ENCODE results near the gene MIPEP.

MIPEP gene

DNA sequence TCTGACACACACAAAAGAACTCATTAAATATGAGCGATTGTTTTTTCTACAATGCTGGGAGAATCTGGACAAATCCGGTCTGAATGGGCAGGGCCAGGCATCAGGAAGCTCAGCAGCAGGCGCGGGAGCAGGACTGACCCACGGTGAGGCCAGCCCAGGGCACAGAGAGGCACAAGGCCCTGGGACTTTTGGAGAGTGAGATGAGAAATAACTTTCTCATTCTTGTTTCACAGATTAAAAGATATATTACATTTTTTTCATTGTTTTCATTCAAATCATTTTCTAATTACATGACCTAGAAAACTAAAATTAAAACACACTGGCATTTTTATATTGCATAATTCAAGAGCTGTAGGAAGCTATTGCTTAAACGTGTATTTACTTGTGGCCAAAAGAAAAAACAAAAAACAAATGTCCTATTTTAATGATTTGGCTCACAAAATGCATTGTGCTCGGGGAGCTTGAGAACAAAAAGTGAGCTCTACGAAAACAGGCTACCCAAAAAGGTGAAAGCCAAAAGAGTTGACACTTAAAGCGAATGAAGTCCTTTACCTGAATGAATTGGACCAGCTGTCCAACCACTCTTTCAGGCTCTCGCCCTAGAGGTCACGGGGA lies 185.8 kb downstream of the MIPEP start:
- DNase-seq: no peak

DNA sequence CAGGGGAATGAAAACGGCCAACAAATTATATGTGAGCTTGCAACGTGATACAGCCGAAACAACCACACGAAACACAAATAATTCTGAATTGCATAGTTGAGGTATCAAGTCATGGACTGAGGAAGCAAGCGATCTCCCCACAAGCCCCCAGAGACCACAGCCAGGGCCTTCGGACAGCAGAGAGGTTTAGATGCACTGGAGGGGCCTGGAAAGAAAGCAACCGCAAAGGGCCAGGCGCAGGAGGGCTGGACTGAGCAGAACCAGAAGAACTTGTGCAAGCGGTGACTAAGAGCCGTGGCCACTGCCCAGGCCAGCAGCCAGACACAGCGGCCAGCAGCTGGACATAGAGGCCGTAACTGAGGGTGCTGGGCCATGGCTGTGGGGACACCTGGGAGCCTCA lies 187.6 kb downstream of the MIPEP start:
- no peak for DNase-seq

DNA sequence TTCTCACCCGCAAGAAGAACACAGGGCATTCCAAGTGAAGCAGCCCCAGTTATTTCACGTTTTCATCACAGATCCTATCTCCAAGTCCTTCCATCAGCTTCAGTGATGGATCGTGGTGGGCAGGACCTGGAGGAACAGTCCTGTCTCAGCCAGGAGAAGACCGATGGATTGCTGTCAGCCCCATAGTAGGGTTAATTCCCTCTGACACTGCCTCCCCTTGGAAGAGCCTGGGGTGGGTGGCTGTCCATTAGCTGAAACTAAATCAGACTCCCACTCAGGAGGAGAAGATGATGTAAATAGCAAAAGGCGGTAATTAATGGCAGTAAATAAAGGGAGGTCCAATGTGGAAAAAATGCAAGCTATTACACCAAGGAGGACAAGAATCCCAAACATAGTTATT lies 188.0 kb downstream of the MIPEP start:
- no peak for DNase-seq

DNA sequence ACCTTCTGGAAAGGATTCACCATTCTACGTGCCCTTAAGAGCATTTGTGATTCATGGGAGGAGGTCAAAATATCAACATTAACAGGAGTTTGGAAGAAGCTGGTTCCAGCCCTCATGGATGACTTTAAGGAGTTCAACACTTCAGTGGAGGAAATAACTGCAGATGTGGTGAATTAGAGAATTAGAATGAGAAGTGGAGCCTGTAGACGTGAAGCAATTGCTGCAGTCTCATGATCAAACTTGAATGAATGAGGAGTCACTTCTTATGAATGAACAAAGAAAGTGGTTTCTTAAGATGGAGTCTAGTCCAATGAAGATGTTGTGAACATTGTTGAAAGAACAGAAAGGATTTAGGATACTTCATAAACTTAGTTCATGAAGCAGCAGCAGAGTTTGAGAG lies 189.9 kb downstream of the MIPEP start:
- DNase-seq: no peak

DNA sequence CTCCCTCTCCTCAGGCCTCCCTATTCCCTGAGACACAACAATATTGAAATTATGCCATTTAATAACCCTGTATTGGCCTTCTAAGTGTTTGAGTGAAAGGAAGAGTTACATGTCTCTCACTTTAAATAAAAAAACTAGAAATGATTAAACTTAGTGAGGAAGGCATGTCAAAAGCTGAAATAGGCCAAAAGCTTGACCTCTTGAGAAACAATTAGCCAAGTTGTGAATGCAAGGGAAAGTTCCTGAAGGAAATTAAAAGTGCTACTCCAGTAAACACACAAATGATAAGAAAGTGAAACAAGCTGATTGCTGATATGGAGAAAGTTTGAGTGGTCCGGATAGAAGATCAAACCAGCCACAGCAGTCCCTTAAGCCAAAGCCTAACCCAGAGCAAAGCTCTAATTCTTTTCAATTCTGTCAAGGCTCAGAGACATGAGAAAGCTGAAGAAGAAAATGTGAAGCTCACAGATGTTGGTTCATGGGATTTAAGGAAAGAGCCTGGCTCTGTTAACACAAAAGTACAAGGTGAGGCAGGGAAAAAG lies 191.4 kb downstream of the MIPEP start:
- no peak for DNase-seq

DNA sequence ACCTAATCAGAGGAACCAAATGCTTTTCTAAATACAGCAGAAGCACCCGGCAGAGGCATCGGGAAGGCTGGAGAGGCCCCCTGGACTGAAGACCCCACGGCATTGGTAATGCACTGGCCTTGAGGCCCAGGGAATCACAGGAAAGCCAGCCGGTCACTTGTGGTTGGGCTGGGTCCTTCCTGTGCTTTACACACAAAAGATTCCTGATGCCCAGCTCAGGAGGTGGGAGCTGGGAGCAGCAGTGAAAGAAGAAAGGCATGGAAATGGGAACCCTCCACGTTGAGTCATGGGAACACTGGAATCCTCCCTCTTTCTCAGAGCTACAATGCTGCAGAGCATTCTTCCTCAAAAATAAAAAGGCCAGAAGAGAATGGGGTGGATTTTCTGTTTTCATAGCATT lies 192.6 kb downstream of the MIPEP start:
- DNase-seq: no peak

DNA sequence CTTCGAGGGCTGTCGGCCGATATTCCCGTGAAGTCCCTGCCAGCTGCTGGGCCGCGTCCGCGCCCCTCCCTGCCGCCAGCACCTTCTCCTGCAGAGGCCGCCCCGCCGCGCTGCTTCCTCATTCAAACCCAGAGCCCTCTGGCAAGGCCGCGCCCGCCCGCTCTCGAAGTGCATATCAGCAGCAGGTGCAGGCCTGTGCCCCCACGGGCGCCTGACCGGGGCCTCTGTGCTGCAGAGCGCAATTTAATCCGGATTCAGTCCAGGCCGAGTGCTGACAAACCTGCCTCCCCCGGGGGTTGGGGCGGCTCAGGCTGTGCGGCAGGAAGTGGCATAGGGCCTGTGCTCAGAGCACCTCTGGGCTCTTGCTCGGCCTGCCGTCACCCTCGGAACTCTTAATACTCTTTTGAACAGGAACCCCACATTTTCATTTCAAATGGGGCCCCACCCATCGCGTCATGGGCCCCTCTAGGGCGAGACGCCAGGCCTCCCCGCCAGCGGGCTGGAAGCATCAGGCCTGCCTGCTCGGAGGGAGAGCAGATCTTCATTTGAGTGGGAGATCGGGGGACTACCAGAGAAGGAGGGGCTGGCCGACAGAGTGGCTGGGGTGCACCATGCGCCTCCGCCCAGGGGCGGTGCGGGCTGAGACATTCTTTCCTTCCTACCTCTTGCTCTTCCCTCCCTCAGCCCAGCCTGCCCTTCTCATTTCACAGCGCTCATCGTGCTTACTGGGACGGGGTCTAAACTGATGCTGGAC lies 193.3 kb downstream of the MIPEP start:
- peak; percentile 55 for DNase-seq

DNA sequence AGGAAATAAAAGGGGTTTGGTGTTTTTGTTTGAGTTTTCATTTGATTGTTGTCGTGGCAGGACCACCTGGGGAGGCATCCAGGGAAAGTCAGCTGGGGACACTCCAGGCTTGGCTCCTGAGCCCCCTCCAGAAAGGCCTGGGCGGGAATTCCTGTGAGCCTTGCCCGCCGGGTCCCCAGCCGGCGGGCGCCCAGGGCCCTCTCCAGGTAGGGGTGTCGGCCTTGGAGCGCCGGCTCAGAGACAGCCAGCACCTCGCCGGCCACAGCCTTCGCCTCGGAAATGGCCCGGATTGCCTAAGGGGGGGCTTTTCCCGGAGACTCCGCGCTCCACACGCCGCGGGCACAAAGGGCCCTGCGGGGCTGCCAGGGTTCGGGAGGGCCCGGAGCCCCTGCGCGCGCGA lies 194.0 kb downstream of the MIPEP start:
- no peak for DNase-seq

DNA sequence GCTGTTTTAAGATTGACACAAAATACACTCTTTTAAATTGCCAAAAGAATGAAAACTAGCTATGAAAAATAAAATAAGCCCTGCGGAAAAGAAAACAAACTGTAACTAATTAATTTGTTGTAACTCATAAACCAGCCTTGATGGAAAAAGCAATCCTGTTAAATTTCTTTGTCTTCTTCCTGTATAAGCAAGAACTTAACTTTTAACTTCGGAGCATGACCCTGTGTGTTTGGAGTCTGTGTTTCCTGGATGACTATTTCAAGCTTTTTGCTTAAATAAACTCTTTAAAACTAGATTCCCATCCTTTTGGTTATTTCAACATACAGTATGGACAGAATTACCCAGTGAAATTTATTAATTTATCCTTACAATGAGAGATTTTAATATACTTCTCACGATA lies 196.4 kb downstream of the MIPEP start:
- DNase-seq: no peak

DNA sequence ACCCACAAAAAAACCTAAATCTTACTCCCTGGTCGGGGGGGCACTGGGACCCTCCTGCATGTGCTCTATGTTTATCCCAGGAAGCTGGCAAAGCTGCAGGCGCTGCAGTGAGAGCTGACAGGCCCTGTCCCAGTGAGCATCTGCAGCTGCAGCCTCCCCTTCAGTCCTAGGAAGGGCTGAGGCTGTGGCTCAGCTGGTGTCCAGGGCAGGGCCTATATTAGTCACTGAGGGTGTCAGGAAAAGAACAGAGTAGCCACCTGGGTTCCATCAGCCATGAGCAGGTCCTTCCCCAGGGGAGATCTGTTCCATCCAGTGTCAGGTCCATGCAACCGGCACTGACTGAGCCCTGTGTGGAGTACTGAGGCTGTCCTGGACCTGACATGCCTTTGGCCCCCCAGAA lies 198.5 kb downstream of the MIPEP start:
- no peak for DNase-seq

DNA sequence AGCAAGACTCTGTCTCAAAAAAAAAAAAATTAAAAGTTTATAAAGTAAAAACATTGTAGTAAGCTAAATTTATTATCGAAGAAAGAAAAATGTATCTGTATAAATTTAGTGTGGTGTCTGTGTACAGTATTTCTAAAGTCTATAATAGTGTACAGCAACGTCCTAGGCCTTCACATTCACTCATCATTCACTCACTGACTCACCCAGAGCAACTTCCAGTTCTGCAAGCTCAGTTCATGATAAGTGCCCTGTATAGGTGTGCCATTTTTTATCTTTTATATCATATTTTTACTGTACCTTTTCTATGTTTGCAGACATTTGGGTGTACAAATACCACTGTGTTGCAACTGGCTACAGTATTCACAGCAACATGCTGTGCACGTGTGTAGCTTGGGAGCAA lies 200.9 kb downstream of the MIPEP start:
- DNase-seq: no peak

DNA sequence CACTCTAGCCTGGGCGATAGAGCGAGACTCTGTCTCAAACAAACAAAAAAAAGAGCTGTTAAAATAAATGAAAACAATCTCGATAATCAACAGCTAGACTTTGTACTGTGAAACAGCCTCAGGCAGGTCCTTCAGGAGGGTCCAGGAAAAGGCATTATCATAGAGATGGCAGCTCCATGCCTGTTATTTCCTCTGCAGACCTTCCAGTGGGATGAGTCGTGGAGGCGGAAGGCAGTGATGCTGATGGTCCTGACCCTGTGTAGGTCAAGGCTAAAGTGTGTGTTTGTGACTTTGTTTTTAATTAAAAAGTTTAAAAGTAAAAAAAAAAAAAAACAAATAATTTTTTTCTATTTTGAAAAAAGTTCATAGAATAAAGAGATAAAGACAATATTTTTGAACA lies 201.6 kb downstream of the MIPEP start:
- DNase-seq: no peak

DNA sequence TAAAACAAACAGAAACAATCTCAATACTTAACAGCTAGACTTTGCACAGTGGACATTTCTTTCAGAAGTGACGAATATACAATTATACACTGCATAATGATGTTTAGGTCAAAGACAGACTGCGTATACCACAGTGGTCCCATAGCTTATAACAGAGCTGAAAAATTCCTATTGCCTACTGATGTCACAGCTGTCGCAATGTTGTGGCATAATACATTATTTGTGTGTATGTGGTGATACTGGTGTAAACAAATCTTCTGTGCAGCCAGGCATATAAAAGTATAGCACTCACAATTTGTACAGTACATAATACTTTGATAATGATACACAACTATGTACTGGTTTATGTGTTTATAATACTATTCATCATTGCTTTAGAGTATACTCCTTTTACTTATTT lies 202.3 kb downstream of the MIPEP start:
- DNase-seq: no peak

DNA sequence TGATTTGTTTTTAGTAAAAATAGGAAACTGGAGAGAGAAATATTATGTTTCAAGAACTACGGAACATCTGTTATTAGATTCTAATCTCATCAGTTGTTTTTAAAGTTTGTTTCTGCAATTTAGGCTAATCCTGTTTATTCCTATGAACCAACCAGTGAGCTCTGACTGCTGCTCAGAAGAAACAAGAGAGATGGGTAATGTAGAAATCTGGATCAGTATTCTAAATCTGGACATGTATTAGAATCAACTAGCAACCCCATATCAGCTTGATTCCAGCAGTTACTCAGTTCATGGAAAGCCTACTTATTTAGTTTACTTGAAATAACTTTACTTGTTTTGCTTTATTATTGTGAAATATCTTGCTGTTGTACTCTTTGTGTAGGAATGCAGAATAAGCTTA lies 203.8 kb downstream of the MIPEP start:
- no peak for DNase-seq

DNA sequence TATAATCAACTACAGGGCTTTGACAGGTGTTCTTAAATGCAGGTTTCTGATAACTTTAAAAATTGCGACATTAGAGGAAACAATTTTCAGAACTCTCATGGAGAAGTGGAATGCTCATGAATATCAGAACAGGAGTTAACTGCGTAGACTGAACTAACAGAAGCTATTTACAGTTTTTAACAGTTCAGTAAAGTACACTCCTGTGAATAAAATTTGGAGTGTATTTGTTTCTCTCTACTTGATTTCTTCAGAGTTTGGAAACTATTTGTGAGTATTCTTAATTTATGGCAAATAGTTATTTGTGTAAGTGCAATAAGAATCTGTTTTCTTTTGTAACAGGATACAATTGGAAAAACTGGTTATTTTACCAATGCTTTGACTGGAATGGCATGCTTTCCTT lies 204.6 kb downstream of the MIPEP start:
- no peak for DNase-seq

DNA sequence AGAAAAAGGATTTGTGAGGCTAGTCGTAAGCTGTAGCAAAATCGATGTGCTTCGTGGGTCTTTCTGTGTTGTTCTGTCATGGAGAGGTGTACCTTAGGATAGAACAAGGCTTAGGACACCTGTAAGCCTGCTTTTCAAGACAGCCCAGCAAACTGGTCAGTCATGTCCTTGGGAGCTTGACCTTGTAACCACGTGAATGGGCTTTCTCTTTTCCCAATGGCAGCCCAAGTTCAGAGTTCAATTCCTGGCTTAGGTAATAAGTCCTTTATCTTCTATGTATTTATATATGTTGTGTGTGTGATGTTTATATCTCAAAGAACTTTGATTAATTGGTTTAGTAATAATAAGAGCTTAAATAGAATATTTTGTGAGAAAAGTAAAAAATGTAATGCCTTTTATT lies 206.1 kb downstream of the MIPEP start:
- no peak for DNase-seq

DNA sequence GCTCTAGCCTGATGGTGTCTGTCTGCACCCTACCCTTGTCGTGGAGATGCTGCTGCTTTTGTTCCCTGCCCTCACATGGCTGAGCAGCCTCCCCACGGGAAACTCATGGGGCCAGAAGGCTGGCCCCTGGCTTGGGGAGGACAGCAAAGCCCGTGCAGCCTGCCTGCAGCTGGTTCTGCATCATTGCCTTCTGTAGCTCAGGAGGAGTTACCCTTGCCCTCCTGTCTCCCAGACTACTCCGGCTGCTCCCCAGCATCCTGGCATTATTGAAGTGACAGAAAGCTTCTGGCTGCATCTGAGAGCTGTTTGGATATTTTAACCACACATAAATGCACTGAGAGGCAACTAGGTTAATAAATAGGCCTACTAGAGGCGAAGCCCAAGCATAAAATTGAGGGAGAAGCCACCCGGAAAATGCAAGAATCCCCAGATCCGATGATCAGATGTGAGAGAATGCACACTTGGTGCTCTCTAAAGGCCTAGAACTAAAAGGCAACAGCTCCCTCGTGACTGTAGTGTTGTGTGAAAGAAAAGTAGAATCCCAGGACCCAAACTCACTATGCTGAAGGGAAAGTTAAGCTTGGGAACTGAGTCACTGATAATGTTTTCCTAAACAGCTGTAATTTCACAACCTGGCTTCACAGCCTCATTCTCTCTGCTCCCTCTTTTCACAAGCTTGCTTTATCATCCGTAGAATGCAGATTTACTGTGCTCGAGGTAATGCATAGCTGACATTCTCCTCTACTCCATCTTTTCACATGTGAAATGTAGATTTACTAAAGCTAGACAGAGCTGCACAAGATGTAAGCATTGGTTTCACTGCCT lies 208.1 kb downstream of the MIPEP start:
- DNase-seq: no peak
